Measurements from ENCODE around the gene POP5.

DNA sequence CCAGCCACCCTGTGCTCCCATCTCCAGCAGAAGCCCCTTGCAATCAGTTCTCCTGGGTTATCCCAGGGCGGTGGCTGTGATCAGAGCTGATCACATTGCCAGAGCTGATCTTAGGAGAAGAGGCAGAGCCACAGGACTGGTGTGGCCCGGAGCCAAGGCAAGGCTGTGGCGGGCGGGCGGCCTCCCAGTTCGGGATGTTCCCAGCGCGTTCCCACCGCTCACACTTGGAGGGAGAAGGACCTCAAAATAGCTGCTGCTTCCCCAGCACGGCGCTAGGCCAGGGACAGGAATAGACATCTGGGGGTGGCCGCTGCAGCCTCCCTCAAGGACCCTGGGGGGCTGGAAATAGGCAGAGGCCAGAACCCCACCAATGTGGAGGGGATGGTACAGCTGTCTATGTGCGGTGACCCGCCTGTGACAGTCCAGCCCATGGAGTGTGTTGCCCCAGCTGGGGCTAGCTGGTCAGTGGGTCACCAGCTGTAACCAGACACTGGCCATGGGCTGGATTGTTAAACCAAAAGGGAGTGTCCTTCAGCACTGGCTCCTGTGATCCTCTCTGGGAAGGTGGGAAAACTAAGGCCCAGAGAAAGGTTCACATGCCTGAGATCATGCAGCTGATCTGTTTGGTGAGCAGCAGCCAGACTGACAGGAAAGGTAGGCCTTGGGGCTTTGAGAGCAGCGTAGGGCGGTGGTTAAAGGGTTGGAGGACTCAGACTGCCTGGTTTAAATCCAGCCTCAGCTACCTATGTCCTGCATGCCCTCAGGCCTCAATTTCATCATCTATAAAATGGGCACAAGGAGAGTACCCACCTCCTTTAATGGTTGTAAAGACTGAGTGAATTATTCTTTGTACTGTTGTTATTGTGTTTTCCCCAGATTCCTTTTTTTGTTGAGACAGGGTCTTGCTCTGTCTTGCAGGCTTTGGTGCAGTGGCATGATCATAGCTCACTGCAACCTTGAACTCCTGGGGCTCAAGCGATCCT is 8.0 kb upstream of the POP5 start:
- TF ChIP-seq, protein P1, sequence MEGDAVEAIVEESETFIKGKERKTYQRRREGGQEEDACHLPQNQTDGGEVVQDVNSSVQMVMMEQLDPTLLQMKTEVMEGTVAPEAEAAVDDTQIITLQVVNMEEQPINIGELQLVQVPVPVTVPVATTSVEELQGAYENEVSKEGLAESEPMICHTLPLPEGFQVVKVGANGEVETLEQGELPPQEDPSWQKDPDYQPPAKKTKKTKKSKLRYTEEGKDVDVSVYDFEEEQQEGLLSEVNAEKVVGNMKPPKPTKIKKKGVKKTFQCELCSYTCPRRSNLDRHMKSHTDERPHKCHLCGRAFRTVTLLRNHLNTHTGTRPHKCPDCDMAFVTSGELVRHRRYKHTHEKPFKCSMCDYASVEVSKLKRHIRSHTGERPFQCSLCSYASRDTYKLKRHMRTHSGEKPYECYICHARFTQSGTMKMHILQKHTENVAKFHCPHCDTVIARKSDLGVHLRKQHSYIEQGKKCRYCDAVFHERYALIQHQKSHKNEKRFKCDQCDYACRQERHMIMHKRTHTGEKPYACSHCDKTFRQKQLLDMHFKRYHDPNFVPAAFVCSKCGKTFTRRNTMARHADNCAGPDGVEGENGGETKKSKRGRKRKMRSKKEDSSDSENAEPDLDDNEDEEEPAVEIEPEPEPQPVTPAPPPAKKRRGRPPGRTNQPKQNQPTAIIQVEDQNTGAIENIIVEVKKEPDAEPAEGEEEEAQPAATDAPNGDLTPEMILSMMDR (IDR thresholded peaks at IDR 0.05) = no peak
- TF ChIP-seq POLR2A (IDR thresholded peaks at IDR 0.05) = no peak

Data from ovary (tissue), 3 donors.